ENCODE measurements around the gene PIK3AP1. TPM values are rescaled to one million over a fixed set of nuclear protein-coding genes. Genes with fewer than 3 reads are reported as not detected.

The PIK3AP1 gene
- total RNA-seq, 1 experiment from 2014 or later, result 1.7 TPM

DNA sequence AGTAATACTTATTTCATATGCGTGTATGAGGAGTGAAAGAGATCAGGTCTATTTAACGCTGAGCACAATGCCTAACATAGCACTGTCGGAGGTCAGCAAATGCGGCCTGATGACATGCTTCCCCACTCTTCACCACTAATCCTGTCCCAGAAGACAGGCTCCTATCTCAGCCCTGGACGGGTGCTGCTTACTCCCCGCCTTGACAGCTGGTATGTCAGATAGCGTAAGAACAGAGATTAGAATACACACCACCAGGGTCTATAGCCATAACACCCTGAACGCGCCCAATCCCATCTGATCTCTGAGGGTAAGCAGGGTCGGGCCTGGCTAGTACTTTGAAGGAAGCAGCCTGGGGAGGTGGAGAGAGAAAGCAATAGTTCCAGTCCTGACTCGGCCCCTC is 101.2 kb downstream of the PIK3AP1 start:
- CTCF ChIA-PET, result no interaction called here
- POLR2A ChIA-PET (ENCODE audit: unreplicated experiment), result no interaction called here
- no TSS peak for BruUV-seq (replicated peaks)

DNA sequence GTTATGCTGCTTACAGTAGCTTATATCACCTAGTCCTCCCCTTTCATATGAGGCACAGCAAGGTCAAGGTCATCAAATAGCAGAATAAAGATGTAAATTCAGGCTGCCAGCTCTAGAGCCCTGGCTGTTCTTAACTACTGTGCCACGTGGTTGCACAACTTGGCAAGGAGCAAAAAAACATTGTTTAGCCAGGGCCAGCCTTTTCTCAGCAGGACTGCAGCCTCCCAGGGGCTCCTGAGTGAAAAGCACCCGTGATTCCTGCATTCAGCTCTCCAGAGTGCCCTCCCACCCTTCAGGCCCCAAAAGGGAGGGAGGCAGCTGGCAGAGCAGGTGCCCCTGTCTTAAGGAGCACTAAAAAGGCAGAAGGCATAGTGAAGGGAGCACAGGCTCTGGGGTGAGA is 101.7 kb downstream of the PIK3AP1 start:
- Histone ChIP-seq H3K27ac (no peak overlapping the region), H3K4me2 (no peak overlapping the region), H3K4me1 (replicated peaks; ENCODE audit: insufficient read depth) (no peaks in the 10 kb centered on the region; the same call in 1 of the 2 replicates), H3K27me3 (ENCODE audit: insufficient read depth, low read depth) (no peaks in the 10 kb centered on the region), H3K4me3 (no peak overlapping the region), H3K9me2 (ENCODE audit: insufficient read depth) (no peaks in the 10 kb centered on the region), H3K36me3 (ENCODE audit: low read depth) (no peaks in the 10 kb centered on the region), H3K9me3 (ENCODE audit: insufficient read depth, low read depth) (no peaks in the 10 kb centered on the region), H3K79me2 (ENCODE audit: low read depth) (no peaks in the 10 kb centered on the region), H3F3A (ENCODE audit: insufficient read depth, low read depth) (no peaks in the 10 kb centered on the region), H2AFZ (no peak overlapping the region), H4K20me1 (ENCODE audit: insufficient read depth) (no peaks in the 10 kb centered on the region)
- intact Hi-C loops (cut with micrococcal nuclease; ENCODE audit: unreplicated experiment), result no loop called here
- CTCF ChIA-PET, result no interaction called here
- no TSS peak for BruUV-seq (replicated peaks)
- no peak for DNase-seq
- POLR2A ChIA-PET (ENCODE audit: unreplicated experiment), result no interaction called here
- TF ChIP-seq EZH2 (IDR thresholded peaks at IDR 0.05; ENCODE audit: low read depth), result no peak
- TF ChIP-seq, protein P1, sequence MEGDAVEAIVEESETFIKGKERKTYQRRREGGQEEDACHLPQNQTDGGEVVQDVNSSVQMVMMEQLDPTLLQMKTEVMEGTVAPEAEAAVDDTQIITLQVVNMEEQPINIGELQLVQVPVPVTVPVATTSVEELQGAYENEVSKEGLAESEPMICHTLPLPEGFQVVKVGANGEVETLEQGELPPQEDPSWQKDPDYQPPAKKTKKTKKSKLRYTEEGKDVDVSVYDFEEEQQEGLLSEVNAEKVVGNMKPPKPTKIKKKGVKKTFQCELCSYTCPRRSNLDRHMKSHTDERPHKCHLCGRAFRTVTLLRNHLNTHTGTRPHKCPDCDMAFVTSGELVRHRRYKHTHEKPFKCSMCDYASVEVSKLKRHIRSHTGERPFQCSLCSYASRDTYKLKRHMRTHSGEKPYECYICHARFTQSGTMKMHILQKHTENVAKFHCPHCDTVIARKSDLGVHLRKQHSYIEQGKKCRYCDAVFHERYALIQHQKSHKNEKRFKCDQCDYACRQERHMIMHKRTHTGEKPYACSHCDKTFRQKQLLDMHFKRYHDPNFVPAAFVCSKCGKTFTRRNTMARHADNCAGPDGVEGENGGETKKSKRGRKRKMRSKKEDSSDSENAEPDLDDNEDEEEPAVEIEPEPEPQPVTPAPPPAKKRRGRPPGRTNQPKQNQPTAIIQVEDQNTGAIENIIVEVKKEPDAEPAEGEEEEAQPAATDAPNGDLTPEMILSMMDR (conservative IDR thresholded peaks at IDR 0.05), result no peak

More for the DNA sequence above, 101.2 kb downstream of the PIK3AP1 start:
- Histone ChIP-seq H4K20me1 (ENCODE audit: insufficient read depth) (no peaks in the 10 kb centered on the region), H3K4me2 (no peak overlapping the region), H3K36me3 (ENCODE audit: low read depth) (no peaks in the 10 kb centered on the region), H3K79me2 (ENCODE audit: low read depth) (no peaks in the 10 kb centered on the region), H3F3A (ENCODE audit: insufficient read depth, low read depth) (no peaks in the 10 kb centered on the region), H3K9me2 (ENCODE audit: insufficient read depth) (no peaks in the 10 kb centered on the region), H3K9me3 (ENCODE audit: insufficient read depth, low read depth) (no peaks in the 10 kb centered on the region), H3K4me1 (replicated peaks; ENCODE audit: insufficient read depth) (no peaks in the 10 kb centered on the region; the same call in 1 of the 2 replicates), H3K27ac (no peak overlapping the region), H3K4me3 (no peak overlapping the region), H3K27me3 (ENCODE audit: insufficient read depth, low read depth) (no peaks in the 10 kb centered on the region), H2AFZ (no peak overlapping the region)
- intact Hi-C loops (cut with micrococcal nuclease; ENCODE audit: unreplicated experiment), result no loop called here
- TF ChIP-seq, protein P1 (conservative IDR thresholded peaks at IDR 0.05), result no peak
- no peak for TF ChIP-seq EZH2 (IDR thresholded peaks at IDR 0.05; ENCODE audit: low read depth)
- DNase-seq, result no peak

DNA sequence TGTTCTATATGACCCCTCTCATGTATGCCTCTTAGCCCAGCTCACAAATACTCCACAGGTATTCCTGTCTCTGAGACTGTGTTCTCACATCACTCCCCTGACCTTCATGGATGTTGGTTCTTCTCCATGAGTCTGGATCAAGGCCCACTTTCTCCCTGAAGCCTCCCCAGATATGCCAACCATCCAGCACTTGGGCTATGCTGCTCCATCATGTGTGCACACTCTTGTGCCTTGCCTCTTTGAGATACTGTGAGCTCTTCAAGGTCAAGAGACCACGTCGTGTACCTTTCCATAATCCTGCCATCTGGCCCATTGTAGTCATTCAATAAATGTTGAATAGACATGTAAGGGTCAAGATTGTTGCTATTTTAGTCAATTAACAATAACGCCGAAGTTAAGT is 103.4 kb downstream of the PIK3AP1 start:
- Histone ChIP-seq H3K4me2 (no peak overlapping the region), H3K4me3 (no peak overlapping the region), H3K9me3 (ENCODE audit: insufficient read depth, low read depth) (no peaks in the 10 kb centered on the region), H3K9me2 (ENCODE audit: insufficient read depth) (no peaks in the 10 kb centered on the region), H2AFZ (no peak overlapping the region), H3K4me1 (replicated peaks; ENCODE audit: insufficient read depth) (no peaks in the 10 kb centered on the region; the same call in 1 of the 2 replicates), H3K79me2 (ENCODE audit: low read depth) (no peaks in the 10 kb centered on the region), H3K27ac (no peak overlapping the region), H3F3A (ENCODE audit: insufficient read depth, low read depth) (no peaks in the 10 kb centered on the region), H4K20me1 (ENCODE audit: insufficient read depth) (no peaks in the 10 kb centered on the region), H3K27me3 (ENCODE audit: insufficient read depth, low read depth) (no peaks in the 10 kb centered on the region), H3K36me3 (ENCODE audit: low read depth) (no peaks in the 10 kb centered on the region)
- BruUV-seq (replicated peaks), result no TSS peak
- ChIA-PET POLR2A (ENCODE audit: unreplicated experiment) (no interaction called here), CTCF (interaction anchor here (0.7 kb wide), 1 partner anchor 144 kb away, joined by 3 read pairs; no protein-coding TSS in a partner anchor)
- no peak for DNase-seq
- no peak for TF ChIP-seq EZH2 (IDR thresholded peaks at IDR 0.05; ENCODE audit: low read depth)
- TF ChIP-seq, protein P1 (conservative IDR thresholded peaks at IDR 0.05), result no peak
- intact Hi-C loops (cut with micrococcal nuclease; ENCODE audit: unreplicated experiment), result no loop called here
